Astrocyte (in vitro differentiated cells and primary cell): ENCODE data around the gene IFNL1. TPM values are rescaled to one million over a fixed set of nuclear protein-coding genes. Genes with fewer than 3 reads are reported as not detected.
"Not testable (repeated sequence)": the region's sequence is repeated elsewhere in the genome, so short reads cannot be mapped to it uniquely, and the experiment has no call there.

Experiments used
- DNase-seq: peaks from one replicate; pipeline ENCODE4 v3.0.0-alpha.2; 2010; ENCODE audit warnings: low read depth
- FAIRE-seq: peaks from 2 replicates; lab custom pipeline; 2011; peaks lifted over from hg19 to GRCh38; lab: Jason Lieb, UNC
- H2AFZ ChIP-seq: 2 replicates; pipeline ENCODE4 v1.6.0; 2012; ENCODE audit warnings: low read depth, low read length, inconsistent platforms
- H3K27ac ChIP-seq: 2 replicates; pipeline ENCODE4 v1.5.1; 2011; ENCODE audit warnings: low read depth, low read length, inconsistent platforms
- H3K27me3 ChIP-seq: 2 replicates; pipeline ENCODE4 v1.6.0; 2011; ENCODE audit warnings: low read length, inconsistent platforms; ENCODE audit not compliant: insufficient read depth
- H3K36me3 ChIP-seq: 2 replicates; pipeline ENCODE4 v1.5.1; 2011; ENCODE audit warnings: low read length, inconsistent platforms; ENCODE audit not compliant: insufficient read depth
- H3K4me1 ChIP-seq: 2 replicates; pipeline ENCODE4 v1.5.1; 2011; ENCODE audit warnings: low read length, inconsistent platforms; ENCODE audit not compliant: insufficient read depth
- H3K4me2 ChIP-seq: 2 replicates; pipeline ENCODE4 v1.6.0; 2012; ENCODE audit warnings: low read length, inconsistent platforms
- H3K4me3 ChIP-seq: 2 replicates; pipeline ENCODE4 v1.5.1; 2011; ENCODE audit warnings: low read depth, mild to moderate bottlenecking, low read length, inconsistent platforms; ENCODE audit not compliant: insufficient read depth
- H3K79me2 ChIP-seq: 2 replicates; pipeline ENCODE4 v1.6.0; 2012; ENCODE audit warnings: mild to moderate bottlenecking, low read length, inconsistent platforms; ENCODE audit not compliant: insufficient read depth
- H3K9ac ChIP-seq: 2 replicates; pipeline ENCODE4 v1.6.0; 2012; ENCODE audit warnings: mild to moderate bottlenecking, low read length, inconsistent platforms
- H3K9me3 ChIP-seq: 2 replicates; pipeline ENCODE4 v1.5.1; 2012; ENCODE audit warnings: low read depth, mild to moderate bottlenecking, low read length, inconsistent platforms; ENCODE audit not compliant: insufficient read depth
- H4K20me1 ChIP-seq: 2 replicates; pipeline ENCODE4 v1.6.0; 2012; ENCODE audit warnings: low read length, inconsistent platforms; ENCODE audit not compliant: insufficient read depth
- H3K27ac Mint-ChIP-seq: one replicate; pipeline ENCODE4 v1.8.0; 2021; ENCODE audit warnings: mild to moderate bottlenecking, mixed read lengths; ENCODE audit not compliant: unreplicated experiment
- H3K27me3 Mint-ChIP-seq: one replicate; pipeline ENCODE4 v1.8.0; 2021; ENCODE audit warnings: low read depth, mixed read lengths; ENCODE audit not compliant: unreplicated experiment
- H3K36me3 Mint-ChIP-seq: one replicate; pipeline ENCODE4 v1.8.0; 2021; ENCODE audit warnings: low read depth, mixed read lengths; ENCODE audit not compliant: unreplicated experiment
- H3K4me1 Mint-ChIP-seq: one replicate; pipeline ENCODE4 v1.8.0; 2021; ENCODE audit warnings: low read depth, mixed read lengths; ENCODE audit not compliant: unreplicated experiment
- H3K4me3 Mint-ChIP-seq: one replicate; pipeline ENCODE4 v1.8.0; 2021; ENCODE audit warnings: mild to moderate bottlenecking, moderate library complexity, mixed read lengths; ENCODE audit not compliant: unreplicated experiment
- H3K9me3 Mint-ChIP-seq: one replicate; pipeline ENCODE4 v1.8.0; 2021; ENCODE audit warnings: mild to moderate bottlenecking, mixed read lengths; ENCODE audit not compliant: unreplicated experiment
- EZH2 ChIP-seq: IDR thresholded peaks from 2 replicates; pipeline ENCODE4 v1.6.1; 2012; ENCODE audit warnings: mild to moderate bottlenecking, low read length, inconsistent platforms; ENCODE audit not compliant: insufficient read depth
- total RNA-seq: library from RNA; stranded (reverse); gene quantifications from 2 replicates; pipeline ENCODE4 v1.2.1, GENCODE V29; 2021
- TF ChIP-seq, protein P1 (sequence below): IDR thresholded peaks from 2 replicates; pipeline ENCODE4 v1.5.1; 2011; ENCODE audit warnings: low read depth, mild to moderate bottlenecking, inconsistent platforms, low read length, moderate library complexity; ENCODE audit not compliant: insufficient read depth

The IFNL1 gene
- total RNA-seq, 1 donor from 2014 or later, result 0.52 TPM

DNA sequence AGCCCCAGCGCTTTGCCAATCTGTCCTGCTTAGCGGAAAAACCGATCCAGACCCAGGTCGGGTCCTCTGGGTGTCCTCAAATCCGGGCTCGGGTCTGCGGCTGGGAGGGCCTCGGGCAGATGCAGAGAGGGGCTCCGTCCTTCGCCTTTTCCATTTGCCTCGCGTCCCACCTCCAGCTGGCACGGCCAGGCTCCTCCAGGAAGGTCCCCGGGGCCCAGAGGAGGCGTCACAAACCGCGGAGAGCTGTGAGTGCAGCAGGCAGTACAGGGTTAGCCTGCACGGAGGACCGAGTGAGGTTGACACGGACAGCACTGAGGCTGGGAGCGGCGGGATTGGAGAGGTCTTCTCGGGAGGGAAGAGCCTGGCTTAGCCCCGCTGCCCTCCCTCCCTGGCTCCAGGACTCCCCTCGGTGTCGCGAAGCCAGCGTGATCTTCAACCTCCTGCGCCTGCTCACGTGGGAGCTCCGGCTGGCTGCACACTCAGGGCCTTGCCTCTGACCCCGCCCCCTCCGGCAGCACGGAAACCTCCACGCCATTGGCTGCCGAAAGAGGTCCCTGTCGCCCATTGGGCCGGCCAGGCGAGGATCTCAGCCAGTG lies 30.8 kb upstream of the IFNL1 start:
- Histone ChIP-seq H2AFZ (peak overlapping the region; percentile 34), H3K4me2 (peak overlapping the region; percentile 30), H3K9me3 (no peaks in the 10 kb centered on the region), H3K27ac (no peak overlapping the region), H3K4me3 (no peak overlapping the region), H3K9ac (no peak overlapping the region), H3K36me3 (no peaks in the 10 kb centered on the region), H3K79me2 (no peaks in the 10 kb centered on the region), H3K4me1 (no peaks in the 10 kb centered on the region), H3K27me3 (peaks cover 36% of the 10 kb centered on the region), H4K20me1 (no peaks in the 10 kb centered on the region)
- Mint-ChIP-seq H3K4me1 (no peaks in the 10 kb centered on the region), H3K27ac (no peak overlapping the region), H3K36me3 (no peaks in the 10 kb centered on the region), H3K9me3 (peaks cover 4% of the 10 kb centered on the region), H3K27me3 (peaks cover 56% of the 10 kb centered on the region), H3K4me3 (no peak overlapping the region)
- FAIRE-seq, result no peak
- DNase-seq, result no peak
- TF ChIP-seq, protein P1, sequence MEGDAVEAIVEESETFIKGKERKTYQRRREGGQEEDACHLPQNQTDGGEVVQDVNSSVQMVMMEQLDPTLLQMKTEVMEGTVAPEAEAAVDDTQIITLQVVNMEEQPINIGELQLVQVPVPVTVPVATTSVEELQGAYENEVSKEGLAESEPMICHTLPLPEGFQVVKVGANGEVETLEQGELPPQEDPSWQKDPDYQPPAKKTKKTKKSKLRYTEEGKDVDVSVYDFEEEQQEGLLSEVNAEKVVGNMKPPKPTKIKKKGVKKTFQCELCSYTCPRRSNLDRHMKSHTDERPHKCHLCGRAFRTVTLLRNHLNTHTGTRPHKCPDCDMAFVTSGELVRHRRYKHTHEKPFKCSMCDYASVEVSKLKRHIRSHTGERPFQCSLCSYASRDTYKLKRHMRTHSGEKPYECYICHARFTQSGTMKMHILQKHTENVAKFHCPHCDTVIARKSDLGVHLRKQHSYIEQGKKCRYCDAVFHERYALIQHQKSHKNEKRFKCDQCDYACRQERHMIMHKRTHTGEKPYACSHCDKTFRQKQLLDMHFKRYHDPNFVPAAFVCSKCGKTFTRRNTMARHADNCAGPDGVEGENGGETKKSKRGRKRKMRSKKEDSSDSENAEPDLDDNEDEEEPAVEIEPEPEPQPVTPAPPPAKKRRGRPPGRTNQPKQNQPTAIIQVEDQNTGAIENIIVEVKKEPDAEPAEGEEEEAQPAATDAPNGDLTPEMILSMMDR, result no peak
- TF ChIP-seq EZH2, result no peak

DNA sequence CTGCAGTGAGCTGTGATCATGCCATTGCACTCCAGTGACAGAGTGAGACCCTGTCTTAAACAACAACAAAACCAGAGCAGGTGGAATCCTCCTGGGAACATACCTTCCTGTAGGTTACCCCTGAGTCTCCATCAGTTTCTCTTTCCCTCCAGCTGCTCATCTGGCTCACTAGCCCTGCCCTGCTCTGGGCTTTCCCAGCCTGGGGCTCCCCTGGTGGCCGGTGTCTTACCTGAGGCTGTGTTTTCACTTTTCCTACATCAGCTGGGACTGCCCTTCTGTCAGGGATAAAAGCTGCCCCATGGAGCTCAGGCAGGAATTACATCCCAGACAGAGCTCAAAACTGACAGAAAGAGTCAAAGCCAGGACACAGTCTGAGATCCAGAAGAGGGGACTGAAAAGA lies 28.1 kb upstream of the IFNL1 start, which contains the start of gene IFNL2:
Gene IFNL2 (plus strand): TSS at position 312 of the 400 bp plus-strand sequence. CDS start 173 bp downstream, outside the sequence.
- not testable (repeated sequence) for H3K9me3 Mint-ChIP-seq, H3K79me2 ChIP-seq, H3K27ac Mint-ChIP-seq, H3K4me3 Mint-ChIP-seq, H2AFZ ChIP-seq, H3K4me1 Mint-ChIP-seq, DNase-seq, H3K9ac ChIP-seq, FAIRE-seq, H3K36me3 Mint-ChIP-seq, H3K27ac ChIP-seq, H3K36me3 ChIP-seq, H3K4me3 ChIP-seq, H3K4me1 ChIP-seq, H4K20me1 ChIP-seq, H3K9me3 ChIP-seq, H3K4me2 ChIP-seq
- H3K27me3 ChIP-seq, result peaks cover 31% of the 10 kb centered on the region
- H3K27me3 Mint-ChIP-seq, result peaks cover 55% of the 10 kb centered on the region

DNA sequence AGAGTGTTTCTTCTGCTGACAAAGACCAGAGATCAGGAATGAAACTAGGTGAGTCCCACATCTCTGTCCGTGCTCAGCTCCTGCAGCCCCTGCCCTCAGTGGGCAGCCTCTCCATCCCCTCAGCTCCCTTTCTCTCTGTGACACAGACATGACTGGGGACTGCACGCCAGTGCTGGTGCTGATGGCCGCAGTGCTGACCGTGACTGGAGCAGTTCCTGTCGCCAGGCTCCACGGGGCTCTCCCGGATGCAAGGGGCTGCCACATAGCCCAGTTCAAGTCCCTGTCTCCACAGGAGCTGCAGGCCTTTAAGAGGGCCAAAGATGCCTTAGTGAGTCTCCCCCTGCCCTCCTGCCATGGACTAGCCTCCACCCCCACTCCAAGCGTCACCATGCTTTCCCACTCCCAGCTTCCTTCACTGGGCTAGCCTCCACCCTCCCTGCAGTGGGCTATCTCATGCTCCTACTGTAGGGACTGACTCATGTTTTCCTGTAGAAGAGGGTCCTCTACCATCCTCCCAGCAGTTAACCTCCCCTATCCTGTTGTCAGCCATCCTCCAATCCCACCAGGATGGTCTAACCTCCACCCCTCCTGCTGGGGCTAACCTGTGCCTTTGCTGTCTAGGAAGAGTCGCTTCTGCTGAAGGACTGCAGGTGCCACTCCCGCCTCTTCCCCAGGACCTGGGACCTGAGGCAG lies 27.5 kb upstream of the IFNL1 start:
- not testable (repeated sequence) for H3K4me3 ChIP-seq, H4K20me1 ChIP-seq, H2AFZ ChIP-seq, H3K36me3 Mint-ChIP-seq, H3K36me3 ChIP-seq, FAIRE-seq, H3K9me3 ChIP-seq, H3K9me3 Mint-ChIP-seq, DNase-seq, H3K4me2 ChIP-seq, H3K79me2 ChIP-seq, H3K4me3 Mint-ChIP-seq, H3K27ac Mint-ChIP-seq, H3K4me1 Mint-ChIP-seq, H3K27ac ChIP-seq, H3K9ac ChIP-seq, H3K4me1 ChIP-seq
- H3K27me3 ChIP-seq, result peaks cover 26% of the 10 kb centered on the region
- H3K27me3 Mint-ChIP-seq, result peaks cover 53% of the 10 kb centered on the region

DNA sequence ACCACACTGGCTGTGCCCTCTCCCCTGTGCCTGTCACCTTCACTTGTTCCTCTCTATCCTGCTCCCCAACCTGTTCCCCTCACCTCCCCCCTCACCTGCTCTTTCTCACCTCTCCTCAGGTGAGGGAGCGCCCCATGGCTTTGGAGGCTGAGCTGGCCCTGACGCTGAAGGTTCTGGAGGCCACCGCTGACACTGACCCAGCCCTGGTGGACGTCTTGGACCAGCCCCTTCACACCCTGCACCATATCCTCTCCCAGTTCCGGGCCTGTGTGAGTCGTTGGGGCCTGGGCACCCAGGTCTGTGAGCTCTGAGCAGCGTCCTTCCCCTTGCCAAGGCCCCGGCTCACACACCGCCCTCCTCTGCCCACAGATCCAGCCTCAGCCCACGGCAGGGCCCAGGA lies 26.8 kb upstream of the IFNL1 start:
- H3K27me3 Mint-ChIP-seq, result peaks cover 50% of the 10 kb centered on the region
- not testable (repeated sequence) for H3K79me2 ChIP-seq, H3K27ac Mint-ChIP-seq, H3K9ac ChIP-seq, H3K4me1 Mint-ChIP-seq, H3K4me3 Mint-ChIP-seq, H3K27ac ChIP-seq, FAIRE-seq, H3K4me3 ChIP-seq, H4K20me1 ChIP-seq, H3K36me3 Mint-ChIP-seq, H3K36me3 ChIP-seq, H3K4me2 ChIP-seq, DNase-seq, H3K4me1 ChIP-seq, H3K9me3 Mint-ChIP-seq, H2AFZ ChIP-seq, H3K9me3 ChIP-seq
- peaks cover 19% of the 10 kb centered on the region for H3K27me3 ChIP-seq
